Natural killer cell (primary cell): ENCODE results near the gene WNT8B. TPM values are rescaled to one million over a fixed set of nuclear protein-coding genes. Genes with fewer than 3 reads are reported as not detected.

Experiments
- ATAC-seq, 3 donors: fragments of 150-1000 bp in 2 of 3; fragments of 200-7000 bp in 1 of 3; cut with Tn5 transposase; 1 replicate in 1 of 3; 2 replicates in 2 of 3; pipeline ENCODE4 v1.10.0; 2021; ENCODE audit warnings: mild to moderate bottlenecking in 2 of 3, moderate library complexity in 2 of 3
- DNase-seq, 2 donors: peaks; one replicate each; pipeline versions ENCODE4 v3.0.0 to v3.0.0-alpha.2; 2013 to 2021; ENCODE audit warnings: mixed read lengths in 1 of 2
- H3K27ac ChIP-seq: one replicate; pipeline ENCODE4 v1.5.1; 2013; ENCODE audit warnings: mild to moderate bottlenecking, low read length
- H3K27me3 ChIP-seq: one replicate; pipeline ENCODE4 v1.6.1; 2013; ENCODE audit warnings: low read length; ENCODE audit not compliant: control insufficient read depth, insufficient read depth
- H3K36me3 ChIP-seq: one replicate; pipeline ENCODE4 v1.6.1; 2013; ENCODE audit warnings: low read length; ENCODE audit not compliant: control insufficient read depth, insufficient read depth
- H3K4me1 ChIP-seq: one replicate; pipeline ENCODE4 v1.6.1; 2013; ENCODE audit warnings: low read length; ENCODE audit not compliant: control insufficient read depth, insufficient read depth
- H3K4me3 ChIP-seq: one replicate; pipeline ENCODE4 v1.5.1; 2013; ENCODE audit warnings: low read length
- H3K9me3 ChIP-seq: one replicate; pipeline ENCODE4 v1.6.1; 2013; ENCODE audit warnings: low read length; ENCODE audit not compliant: control insufficient read depth, insufficient read depth
- H3K27ac Mint-ChIP-seq, 2 donors: one replicate each; pipeline ENCODE4 v1.8.0; 2022; ENCODE audit warnings: mild to moderate bottlenecking in 2 of 2, mixed read lengths in 2 of 2, moderate library complexity in 1 of 2
- H3K27me3 Mint-ChIP-seq, 2 donors: one replicate each; pipeline ENCODE4 v1.8.0; 2022; ENCODE audit warnings: low read depth in 2 of 2, mixed read lengths in 2 of 2
- H3K36me3 Mint-ChIP-seq: one replicate; pipeline ENCODE4 v1.8.0; 2022; ENCODE audit warnings: mixed read lengths
- H3K4me1 Mint-ChIP-seq, 2 donors: one replicate each; pipeline ENCODE4 v1.8.0; 2022; ENCODE audit warnings: mixed read lengths in 2 of 2
- H3K4me3 Mint-ChIP-seq: one replicate; pipeline ENCODE4 v1.8.0; 2022; ENCODE audit warnings: mild to moderate bottlenecking, moderate library complexity, mixed read lengths
- H3K9me3 Mint-ChIP-seq, 2 donors: one replicate each; pipeline ENCODE4 v1.8.0; 2022; ENCODE audit warnings: mixed read lengths in 2 of 2
- WGBS: methylation state at CpG from one replicate; pipeline ENCODE4 v1.1.7; 2013; ENCODE audit warnings: missing lambda C conversion rate; ENCODE audit not compliant: insufficient coverage; 5-methylcytosine and 5-hydroxymethylcytosine counted together
- intact Hi-C: fragments of 100-400 bp; cut with micrococcal nuclease; formaldehyde crosslinking; loops from one replicate; pipeline ENCODE4 v1.14.2; 2022
- total RNA-seq, 4 donors: library from RNA; stranded (reverse); fragments of 120-200 nt in 1 of 4; gene quantifications; one replicate each; pipeline versions ENCODE4 v1.2.3 to v1.2.4, GENCODE V29; 2013 to 2022
- TF ChIP-seq, protein P1 (sequence below): fragments of 200-600 bp; IDR thresholded peaks from one replicate; pipeline ENCODE4 v1.8.0; 2022; ENCODE audit warnings: antibody characterized with exemption

WNT8B gene
- total RNA-seq, 3 donors from 2014 or later (not counting 1 experiment from before 2014, with no cell fraction given): not detected

- no peaks in the 10 kb centered on the region for H3K4me1 ChIP-seq
- Mint-ChIP-seq H3K27ac (no peak overlapping the region), H3K4me1 (no peaks in the 10 kb centered on the region), H3K36me3 (no peaks in the 10 kb centered on the region), H3K9me3 (no peaks in the 10 kb centered on the region), H3K4me3 (no peak overlapping the region), H3K27me3 (peaks cover 15 to 26% of the 10 kb centered on the region in 2 donors)
- no peak overlapping the region for H3K4me3 ChIP-seq
- no peaks in the 10 kb centered on the region for H3K9me3 ChIP-seq
- no peaks in the 10 kb centered on the region for H3K36me3 ChIP-seq
- TF ChIP-seq, protein P1, sequence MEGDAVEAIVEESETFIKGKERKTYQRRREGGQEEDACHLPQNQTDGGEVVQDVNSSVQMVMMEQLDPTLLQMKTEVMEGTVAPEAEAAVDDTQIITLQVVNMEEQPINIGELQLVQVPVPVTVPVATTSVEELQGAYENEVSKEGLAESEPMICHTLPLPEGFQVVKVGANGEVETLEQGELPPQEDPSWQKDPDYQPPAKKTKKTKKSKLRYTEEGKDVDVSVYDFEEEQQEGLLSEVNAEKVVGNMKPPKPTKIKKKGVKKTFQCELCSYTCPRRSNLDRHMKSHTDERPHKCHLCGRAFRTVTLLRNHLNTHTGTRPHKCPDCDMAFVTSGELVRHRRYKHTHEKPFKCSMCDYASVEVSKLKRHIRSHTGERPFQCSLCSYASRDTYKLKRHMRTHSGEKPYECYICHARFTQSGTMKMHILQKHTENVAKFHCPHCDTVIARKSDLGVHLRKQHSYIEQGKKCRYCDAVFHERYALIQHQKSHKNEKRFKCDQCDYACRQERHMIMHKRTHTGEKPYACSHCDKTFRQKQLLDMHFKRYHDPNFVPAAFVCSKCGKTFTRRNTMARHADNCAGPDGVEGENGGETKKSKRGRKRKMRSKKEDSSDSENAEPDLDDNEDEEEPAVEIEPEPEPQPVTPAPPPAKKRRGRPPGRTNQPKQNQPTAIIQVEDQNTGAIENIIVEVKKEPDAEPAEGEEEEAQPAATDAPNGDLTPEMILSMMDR: no peak
- 82% methylated on average over 1 of the region's 1 CpG for WGBS
- DNase-seq (no peak), ATAC-seq (no peak)
- intact Hi-C loops: no loop called here
- H3K27ac ChIP-seq: no peak overlapping the region
- peaks cover 2% of the 10 kb centered on the region for H3K27me3 ChIP-seq
These were observed 15.1 kb upstream of the WNT8B start for GRCh38 chr10:100447663-100448062.

- Histone ChIP-seq H3K4me1 (no peaks in the 10 kb centered on the region), H3K36me3 (no peaks in the 10 kb centered on the region), H3K27me3 (peaks cover 2% of the 10 kb centered on the region), H3K27ac (no peak overlapping the region), H3K4me3 (no peak overlapping the region), H3K9me3 (no peaks in the 10 kb centered on the region)
- DNase-seq: no peak
- Mint-ChIP-seq H3K4me3 (no peak overlapping the region), H3K4me1 (no peaks in the 10 kb centered on the region), H3K36me3 (no peaks in the 10 kb centered on the region), H3K9me3 (no peaks in the 10 kb centered on the region), H3K27ac (no peak overlapping the region), H3K27me3 (peaks cover 14 to 26% of the 10 kb centered on the region in 2 donors)
- TF ChIP-seq, protein P1: no peak
- intact Hi-C loops: no loop called here
- ATAC-seq: no peak
- 61% methylated on average over 2 of the region's 4 CpGs for WGBS
These were observed 13.9 kb upstream of the WNT8B start for GRCh38 chr10:100448951-100449350.

DNA sequence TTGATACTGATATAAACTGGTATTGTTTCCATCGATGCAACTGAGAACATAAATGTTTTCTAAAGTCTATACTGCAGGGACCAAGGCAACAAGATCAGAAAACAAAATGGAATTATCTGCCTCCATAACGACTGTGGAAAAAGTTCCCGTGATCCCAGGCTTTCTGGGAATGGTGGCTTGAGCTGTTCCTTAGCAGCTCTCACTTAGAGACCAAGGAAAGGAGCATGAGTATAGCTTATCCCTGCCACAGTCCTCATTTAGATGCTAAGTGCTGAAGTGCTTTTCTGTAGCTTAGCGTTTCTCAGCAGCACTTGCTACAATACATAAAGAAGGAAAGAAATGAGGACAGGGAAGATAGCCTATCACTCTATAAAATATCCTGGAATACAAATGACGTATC lies 5.5 kb downstream of the WNT8B start:
- H3K4me3 ChIP-seq: no peak overlapping the region
- Mint-ChIP-seq H3K9me3 (no peaks in the 10 kb centered on the region), H3K4me3 (no peak overlapping the region), H3K36me3 (no peaks in the 10 kb centered on the region), H3K27me3 (peaks cover 10 to 51% of the 10 kb centered on the region in 2 donors), H3K27ac (no peak overlapping the region), H3K4me1 (no peaks in the 10 kb centered on the region)
- H3K36me3 ChIP-seq: no peaks in the 10 kb centered on the region
- ATAC-seq: no peak
- no peaks in the 10 kb centered on the region for H3K27me3 ChIP-seq
- 77% methylated on average over 5 of the region's 5 CpGs for WGBS
- no peaks in the 10 kb centered on the region for H3K9me3 ChIP-seq
- TF ChIP-seq, protein P1: no peak
- H3K27ac ChIP-seq: no peak overlapping the region
- H3K4me1 ChIP-seq: no peaks in the 10 kb centered on the region
- DNase-seq: no peak
- intact Hi-C loops: no loop called here

DNA sequence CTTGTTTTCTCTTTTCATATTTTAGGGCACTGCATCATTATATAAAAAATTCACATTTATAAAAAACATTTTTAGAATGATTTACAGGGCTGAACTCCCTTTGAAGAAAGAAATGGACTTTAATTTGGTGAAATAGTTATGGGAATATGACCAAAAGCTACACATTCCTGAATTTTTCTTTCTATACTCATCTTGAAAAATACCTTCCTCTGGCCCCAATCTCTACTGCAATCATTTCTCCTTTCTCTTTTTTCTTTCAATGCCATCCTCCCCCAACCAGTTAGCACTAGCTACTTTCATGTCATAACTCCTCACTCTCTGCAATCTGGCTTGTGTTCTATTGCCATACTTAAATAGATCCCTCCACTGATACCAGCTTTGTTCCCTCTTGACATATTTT lies 6.2 kb downstream of the WNT8B start:
- ATAC-seq: no peak
- DNase-seq: no peak
- H3K4me3 ChIP-seq: no peak overlapping the region
- TF ChIP-seq, protein P1: no peak
- Mint-ChIP-seq H3K4me1 (no peaks in the 10 kb centered on the region), H3K4me3 (no peak overlapping the region), H3K27me3 (peaks cover 12 to 47% of the 10 kb centered on the region in 2 donors), H3K36me3 (no peaks in the 10 kb centered on the region), H3K27ac (no peak overlapping the region), H3K9me3 (no peaks in the 10 kb centered on the region)
- H3K27ac ChIP-seq: no peak overlapping the region
- H3K9me3 ChIP-seq: no peaks in the 10 kb centered on the region
- H3K27me3 ChIP-seq: no peaks in the 10 kb centered on the region
- H3K4me1 ChIP-seq: no peaks in the 10 kb centered on the region
- intact Hi-C loops: no loop called here
- H3K36me3 ChIP-seq: no peaks in the 10 kb centered on the region
